Measurements from ENCODE around the gene ADAM30.

GRCh38 chr1:119912963-119913362, 16.6 kb upstream of the ADAM30 start:
- TF ChIP-seq CTCF (conservative IDR thresholded peaks at IDR 0.05; ENCODE audit: low read length): no peak
- TF ChIP-seq EZH2phosphoT487 (IDR thresholded peaks at IDR 0.05; ENCODE audit: borderline replicate concordance, low read depth, low read length): no peak
